Kidney epithelial cell (primary cell): Measurements from ENCODE around the gene SPINK6. TPM values are rescaled to one million over a fixed set of nuclear protein-coding genes. Genes with fewer than 3 reads are reported as not detected.

Source experiments
- DNase-seq: peaks from one replicate; pipeline ENCODE4 v3.0.0-alpha.2; 2010; ENCODE audit warnings: low read depth
- H3K27me3 ChIP-seq: 2 replicates; pipeline ENCODE4 v1.6.0; 2011; ENCODE audit warnings: low read length; ENCODE audit not compliant: control insufficient read depth, insufficient read depth
- H3K36me3 ChIP-seq: 2 replicates; pipeline ENCODE4 v1.5.1; 2011; ENCODE audit warnings: low read length; ENCODE audit not compliant: control insufficient read depth, insufficient read depth
- H3K4me3 ChIP-seq: 2 replicates; pipeline ENCODE4 v1.5.1; 2011; ENCODE audit warnings: low read depth, mild to moderate bottlenecking, control low read depth, low read length
- total RNA-seq: library from RNA; depleted of rRNA; stranded (reverse); fragments of >200 nt; gene quantifications from 2 replicates; pipeline ENCODE4 v1.2.3, GENCODE V29; 2015
- TF ChIP-seq, protein P1 (sequence below): IDR thresholded peaks from 2 replicates; pipeline ENCODE4 v1.5.1; 2011; ENCODE audit warnings: mild to moderate bottlenecking, moderate library complexity, low read length, control low read depth, inconsistent platforms; ENCODE audit not compliant: insufficient read depth, poor library complexity, severe bottlenecking

SPINK6 gene
- total RNA-seq, 1 donor from 2014 or later = not detected

- Histone ChIP-seq H3K27me3 (no peaks in the 10 kb centered on the region), H3K4me3 (no peak overlapping the region), H3K36me3 (no peaks in the 10 kb centered on the region)
- no peak for DNase-seq
- TF ChIP-seq, protein P1, sequence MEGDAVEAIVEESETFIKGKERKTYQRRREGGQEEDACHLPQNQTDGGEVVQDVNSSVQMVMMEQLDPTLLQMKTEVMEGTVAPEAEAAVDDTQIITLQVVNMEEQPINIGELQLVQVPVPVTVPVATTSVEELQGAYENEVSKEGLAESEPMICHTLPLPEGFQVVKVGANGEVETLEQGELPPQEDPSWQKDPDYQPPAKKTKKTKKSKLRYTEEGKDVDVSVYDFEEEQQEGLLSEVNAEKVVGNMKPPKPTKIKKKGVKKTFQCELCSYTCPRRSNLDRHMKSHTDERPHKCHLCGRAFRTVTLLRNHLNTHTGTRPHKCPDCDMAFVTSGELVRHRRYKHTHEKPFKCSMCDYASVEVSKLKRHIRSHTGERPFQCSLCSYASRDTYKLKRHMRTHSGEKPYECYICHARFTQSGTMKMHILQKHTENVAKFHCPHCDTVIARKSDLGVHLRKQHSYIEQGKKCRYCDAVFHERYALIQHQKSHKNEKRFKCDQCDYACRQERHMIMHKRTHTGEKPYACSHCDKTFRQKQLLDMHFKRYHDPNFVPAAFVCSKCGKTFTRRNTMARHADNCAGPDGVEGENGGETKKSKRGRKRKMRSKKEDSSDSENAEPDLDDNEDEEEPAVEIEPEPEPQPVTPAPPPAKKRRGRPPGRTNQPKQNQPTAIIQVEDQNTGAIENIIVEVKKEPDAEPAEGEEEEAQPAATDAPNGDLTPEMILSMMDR = no peak
These were observed 21.4 kb downstream of the SPINK6 start for GRCh38 chr5:148224117-148224742.

- no peak overlapping the region for H3K4me3 ChIP-seq
These were observed 25.6 kb downstream of the SPINK6 start for GRCh38 chr5:148228392-148228984.

DNA sequence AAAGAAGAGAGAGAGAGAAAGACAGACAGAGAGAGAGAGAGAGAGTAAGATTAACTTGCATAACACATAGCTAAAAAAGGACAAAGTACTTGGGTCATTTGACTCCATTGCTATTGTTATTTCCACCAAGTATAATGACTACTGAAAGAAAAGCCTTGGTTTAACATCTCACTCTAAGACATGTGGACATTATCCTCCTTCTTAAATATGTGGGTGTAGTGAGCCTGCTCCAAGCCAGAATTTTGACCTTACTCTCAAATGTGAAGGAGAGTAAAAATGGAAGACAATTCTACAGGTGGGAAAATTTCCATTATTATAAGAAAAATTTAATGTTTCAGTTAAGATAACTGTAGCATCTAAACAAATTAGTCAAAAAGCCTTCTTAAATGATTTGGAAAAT is 27.0 kb downstream of the SPINK6 start:
- no peak overlapping the region for H3K4me3 ChIP-seq
- no peaks in the 10 kb centered on the region for H3K27me3 ChIP-seq
- TF ChIP-seq, protein P1 = no peak
- no peak for DNase-seq
- no peaks in the 10 kb centered on the region for H3K36me3 ChIP-seq

More at GRCh38 chr5:148228392-148228984, 25.6 kb downstream of the SPINK6 start:
- DNase-seq = no peak
- TF ChIP-seq, protein P1 = no peak
- Histone ChIP-seq H3K27me3 (no peaks in the 10 kb centered on the region), H3K36me3 (no peaks in the 10 kb centered on the region)

- H3K36me3 ChIP-seq = no peaks in the 10 kb centered on the region
- TF ChIP-seq, protein P1 = no peak
- H3K27me3 ChIP-seq = no peaks in the 10 kb centered on the region
- H3K4me3 ChIP-seq = no peak overlapping the region
- DNase-seq = no peak
These were observed 27.4 kb downstream of the SPINK6 start for GRCh38 chr5:148230240-148230639.

DNA sequence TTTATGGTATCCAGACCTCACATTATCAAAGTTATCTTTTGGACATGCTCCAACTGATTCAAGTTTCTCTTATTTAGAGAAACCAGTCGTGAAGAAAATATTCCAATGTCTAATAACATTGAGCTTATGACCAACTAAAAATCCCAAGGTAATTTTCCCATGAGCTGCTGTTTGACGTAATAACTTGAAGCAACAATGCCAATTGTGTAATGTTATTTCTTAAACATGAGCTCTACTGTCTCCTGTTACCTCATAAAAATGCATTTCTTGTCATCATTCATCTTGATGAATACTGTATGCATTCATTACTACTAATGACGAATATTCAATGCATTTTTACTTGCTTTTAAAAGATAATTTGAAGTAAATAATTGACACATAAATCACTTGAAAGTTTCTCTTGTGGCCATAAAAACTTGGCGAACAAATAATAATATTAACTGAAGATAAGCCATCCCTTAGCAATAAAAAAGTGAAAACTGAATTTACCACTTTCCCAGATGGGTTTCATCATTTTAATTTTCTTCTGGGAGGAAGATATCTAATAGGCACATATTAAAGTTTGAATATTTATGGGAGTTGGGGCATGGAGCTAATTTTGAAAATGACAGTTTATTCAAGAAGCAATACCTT is 35.1 kb downstream of the SPINK6 start:
- no peak for DNase-seq
- no peak overlapping the region for H3K4me3 ChIP-seq
- no peaks in the 10 kb centered on the region for H3K36me3 ChIP-seq
- H3K27me3 ChIP-seq = no peaks in the 10 kb centered on the region
- TF ChIP-seq, protein P1 = no peak
